ENCODE results near the gene RFC2.
"Not testable (repeated sequence)": the region's sequence is repeated elsewhere in the genome, so short reads cannot be mapped to it uniquely, and the experiment has no call there.

Gene RFC2

GRCh38 chr7:74226633-74227032, 27.6 kb downstream of the RFC2 start:
- in situ Hi-C loops (cut with HindIII; ENCODE audit: low pct_ligation_motif_present, low pct_unique_long_range_greater_than_20kb, low sequenced_read_pairs), result no loop called here
- DNase-seq, result no peak

DNA sequence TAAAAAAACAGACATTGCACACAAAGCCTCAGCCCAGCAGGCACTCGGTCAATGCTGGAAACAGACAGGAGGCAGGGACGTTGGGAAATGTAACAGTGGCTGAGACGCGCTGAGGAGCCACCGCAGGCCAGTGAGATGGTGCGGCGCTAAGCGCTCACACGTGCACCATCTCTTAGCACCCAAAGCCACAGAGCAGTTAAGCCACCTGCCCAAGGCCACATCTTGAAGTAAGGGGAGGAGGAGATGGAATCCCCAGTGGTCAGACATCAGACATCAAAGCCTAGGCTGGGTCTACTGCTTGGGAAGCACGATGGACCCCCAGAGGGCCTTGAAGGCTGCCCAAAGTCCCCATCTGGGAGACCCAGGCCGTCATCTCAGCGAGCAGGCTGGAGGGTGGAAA, 28.8 kb downstream of the RFC2 start:
- DNase-seq, result no peak
- in situ Hi-C loops (cut with HindIII; ENCODE audit: low pct_ligation_motif_present, low pct_unique_long_range_greater_than_20kb, low sequenced_read_pairs), result no loop called here

- DNase-seq; in situ Hi-C loops (cut with HindIII; ENCODE audit: low pct_ligation_motif_present, low pct_unique_long_range_greater_than_20kb, low sequenced_read_pairs): not testable (repeated sequence)
These were observed 29.3 kb downstream of the RFC2 start for GRCh38 chr7:74224907-74225306.

DNA sequence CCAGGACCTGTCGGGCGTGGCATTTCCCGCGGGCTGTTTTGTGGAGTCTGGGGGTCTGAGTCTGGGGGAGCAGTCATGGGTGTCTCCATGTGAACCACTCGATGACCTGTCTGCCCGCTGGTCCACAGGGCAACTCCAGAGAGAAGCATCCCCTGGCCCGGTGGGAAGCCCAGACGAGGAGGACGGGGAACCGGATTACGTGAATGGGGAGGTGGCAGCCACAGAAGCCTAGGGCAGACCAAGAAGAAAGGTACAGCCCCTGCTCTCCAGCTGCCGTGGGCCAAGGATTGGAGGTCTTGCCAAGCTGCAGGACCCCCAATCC, 29.7 kb downstream of the RFC2 start:
- in situ Hi-C loops (cut with HindIII; ENCODE audit: low pct_ligation_motif_present, low pct_unique_long_range_greater_than_20kb, low sequenced_read_pairs), result no loop called here
- no peak for DNase-seq

GRCh38 chr7:74223711-74224510, 30.3 kb downstream of the RFC2 start:
- in situ Hi-C loops (cut with HindIII; ENCODE audit: low pct_ligation_motif_present, low pct_unique_long_range_greater_than_20kb, low sequenced_read_pairs), result no loop called here
- no peak for DNase-seq

GRCh38 chr7:74222851-74223710, 31.1 kb downstream of the RFC2 start:
- in situ Hi-C loops (cut with HindIII; ENCODE audit: low pct_ligation_motif_present, low pct_unique_long_range_greater_than_20kb, low sequenced_read_pairs), result no loop called here
- DNase-seq, result no peak

DNA sequence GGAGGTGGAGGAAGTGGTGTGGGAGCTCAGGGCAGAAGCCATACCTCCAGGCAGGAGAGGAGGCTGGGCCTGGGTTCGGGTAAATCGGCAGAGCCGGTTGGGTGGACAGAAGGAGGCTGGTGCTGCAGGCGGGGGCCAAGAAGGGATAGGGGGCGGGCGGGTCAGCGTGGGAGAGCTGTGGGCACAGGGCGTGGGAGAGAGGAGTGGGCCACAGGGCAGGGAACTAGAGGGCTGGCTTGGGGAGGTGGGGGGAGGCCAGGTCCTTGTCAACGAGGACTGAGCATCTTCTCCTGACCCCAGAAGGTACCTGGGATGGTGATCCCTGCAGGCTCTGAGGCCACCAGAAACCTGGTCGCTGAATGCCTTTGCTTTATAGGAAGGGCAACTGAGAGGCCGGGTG, 32.5 kb downstream of the RFC2 start:
- in situ Hi-C loops (cut with HindIII; ENCODE audit: low pct_ligation_motif_present, low pct_unique_long_range_greater_than_20kb, low sequenced_read_pairs), result no loop called here
- no peak for DNase-seq

DNA sequence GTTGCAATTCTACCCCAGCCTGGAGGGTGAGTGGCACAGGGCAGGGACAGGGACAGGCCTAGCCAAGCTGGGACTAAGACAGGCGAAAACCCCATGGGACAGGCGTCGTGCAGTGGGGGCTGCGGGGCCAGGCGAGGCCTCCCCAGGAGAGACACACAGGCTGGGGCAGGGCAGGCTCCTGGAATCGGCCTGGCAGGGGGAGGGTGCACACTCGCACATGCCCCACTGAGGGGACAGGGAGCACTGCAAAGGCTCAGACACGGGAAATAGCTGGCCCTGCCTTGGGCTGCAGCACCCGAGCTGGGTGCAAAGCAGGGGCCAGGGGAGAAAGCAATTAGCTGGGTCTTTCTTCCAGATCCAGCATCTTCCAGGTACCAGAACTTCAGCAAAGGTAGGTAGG, 34.0 kb downstream of the RFC2 start:
- no peak for DNase-seq
- in situ Hi-C loops (cut with HindIII; ENCODE audit: low pct_ligation_motif_present, low pct_unique_long_range_greater_than_20kb, low sequenced_read_pairs), result no loop called here

DNA sequence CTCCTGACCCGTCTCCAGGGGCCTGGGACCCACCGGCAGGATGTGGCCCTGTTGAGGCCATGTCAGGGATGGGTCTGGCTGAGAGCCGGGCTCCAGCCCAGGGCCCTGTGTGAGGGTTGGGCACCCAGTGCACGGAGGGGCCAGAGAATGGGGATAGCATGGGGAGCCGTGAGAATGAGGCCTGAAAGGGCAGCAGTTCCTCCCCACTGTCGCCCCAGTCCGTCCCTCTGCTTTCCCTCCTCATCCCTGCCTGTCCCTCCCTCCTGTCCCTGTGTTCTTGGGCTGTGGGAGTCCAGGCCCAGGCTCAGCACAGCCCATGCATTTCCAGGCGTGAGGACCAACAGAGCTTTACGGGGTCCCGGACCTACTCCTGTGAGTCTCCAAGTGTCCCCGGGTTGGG, 34.8 kb downstream of the RFC2 start:
- no peak for DNase-seq
- in situ Hi-C loops (cut with HindIII; ENCODE audit: low pct_ligation_motif_present, low pct_unique_long_range_greater_than_20kb, low sequenced_read_pairs), result no loop called here

DNA sequence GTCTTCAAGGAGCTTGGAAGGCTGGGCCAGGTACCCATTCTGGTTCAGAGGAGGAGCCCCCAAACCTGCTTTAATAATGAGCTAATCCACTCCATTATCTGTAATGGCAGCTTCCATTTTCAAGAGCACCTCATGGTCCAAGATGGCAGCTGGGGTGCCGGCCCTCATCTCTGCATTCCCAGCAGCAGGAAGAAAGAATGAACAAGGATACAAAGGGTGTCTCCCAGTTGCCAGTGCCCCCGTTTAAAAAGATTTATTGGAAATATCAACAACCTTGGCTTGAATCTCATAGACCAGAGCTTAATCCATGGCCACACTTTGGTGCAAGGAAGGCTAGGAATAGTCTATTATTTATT, 35.9 kb downstream of the RFC2 start:
- in situ Hi-C loops (cut with HindIII; ENCODE audit: low pct_ligation_motif_present, low pct_unique_long_range_greater_than_20kb, low sequenced_read_pairs), result no loop called here
- no peak for DNase-seq

GRCh38 chr7:74217455-74218342, 36.5 kb downstream of the RFC2 start:
- in situ Hi-C loops (cut with HindIII; ENCODE audit: low pct_ligation_motif_present, low pct_unique_long_range_greater_than_20kb, low sequenced_read_pairs), result no loop called here
- DNase-seq, result no peak

- in situ Hi-C loops (cut with HindIII; ENCODE audit: low pct_ligation_motif_present, low pct_unique_long_range_greater_than_20kb, low sequenced_read_pairs), result no loop called here
- DNase-seq, result no peak
These were observed 37.8 kb downstream of the RFC2 start for GRCh38 chr7:74216361-74216761.

DNA sequence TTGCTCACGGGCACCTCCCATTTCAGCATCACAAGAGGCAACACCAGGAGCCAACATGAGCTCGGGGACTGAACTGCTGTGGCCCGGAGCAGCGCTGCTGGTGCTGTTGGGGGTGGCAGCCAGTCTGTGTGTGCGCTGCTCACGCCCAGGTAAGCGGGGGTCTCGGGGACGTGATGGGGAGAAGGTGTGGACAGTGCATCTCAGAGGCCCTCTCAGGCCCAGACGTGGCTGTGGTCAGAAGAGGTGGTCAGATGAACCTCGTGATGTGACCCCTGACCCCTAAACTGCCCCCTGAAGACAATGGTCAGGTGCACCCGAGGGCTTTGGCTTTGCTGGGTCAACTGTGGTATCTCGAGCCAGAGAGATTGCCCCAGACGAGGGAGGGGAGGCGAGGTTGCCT, 38.3 kb downstream of the RFC2 start:
- DNase-seq, result no peak
- in situ Hi-C loops (cut with HindIII; ENCODE audit: low pct_ligation_motif_present, low pct_unique_long_range_greater_than_20kb, low sequenced_read_pairs), result no loop called here

- in situ Hi-C loops (cut with HindIII; ENCODE audit: low pct_ligation_motif_present, low pct_unique_long_range_greater_than_20kb, low sequenced_read_pairs), result no loop called here
- DNase-seq, result no peak
These were observed 39.2 kb downstream of the RFC2 start for GRCh38 chr7:74214816-74215630.

DNA sequence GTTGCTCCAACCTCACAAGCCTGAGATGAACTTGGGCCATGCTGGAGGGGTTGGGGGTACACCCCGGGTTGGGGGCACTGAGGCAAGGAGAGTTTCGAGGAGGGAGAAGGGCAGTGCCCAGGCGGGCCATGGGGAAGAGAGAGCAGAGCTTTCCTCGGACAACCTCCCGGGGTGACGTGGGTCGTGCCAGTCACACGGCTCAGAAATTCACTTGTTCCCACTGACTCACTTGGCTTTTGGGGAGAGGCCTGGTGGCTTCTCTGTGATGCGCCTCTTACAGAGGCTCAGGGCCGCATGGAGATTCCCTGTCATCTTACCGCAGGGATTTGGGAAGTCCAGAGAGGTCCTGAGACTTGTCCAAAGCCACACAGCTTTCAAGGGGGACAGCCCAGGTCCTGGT, 41.5 kb downstream of the RFC2 start:
- DNase-seq, result no peak

DNA sequence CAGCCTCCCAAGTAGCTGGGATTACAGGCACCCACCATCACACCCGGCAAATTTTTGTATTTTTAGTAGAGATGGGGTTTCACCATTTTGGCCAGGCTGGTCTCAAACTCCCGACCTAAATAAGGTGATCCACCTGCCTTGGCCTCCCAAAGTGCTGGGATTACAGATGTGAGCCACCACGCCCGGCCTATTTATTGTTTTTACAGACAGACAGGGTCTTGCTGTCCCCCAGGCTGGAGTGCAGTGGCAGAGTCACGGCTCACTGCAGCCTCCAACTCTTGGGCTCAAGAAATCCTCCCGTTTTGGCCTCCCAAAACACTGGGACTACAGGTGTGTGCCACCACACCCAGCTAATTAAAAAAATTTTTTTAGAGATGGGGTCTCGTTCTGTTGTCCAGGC, 46.0 kb downstream of the RFC2 start:
- DNase-seq; in situ Hi-C loops (cut with HindIII; ENCODE audit: low pct_ligation_motif_present, low pct_unique_long_range_greater_than_20kb, low sequenced_read_pairs): not testable (repeated sequence)

More for the DNA sequence above, 41.5 kb downstream of the RFC2 start:
- in situ Hi-C loops (cut with HindIII; ENCODE audit: low pct_ligation_motif_present, low pct_unique_long_range_greater_than_20kb, low sequenced_read_pairs), result no loop called here

GRCh38 chr7:74207586-74207985, 46.6 kb downstream of the RFC2 start:
- in situ Hi-C loops (cut with HindIII; ENCODE audit: low pct_ligation_motif_present, low pct_unique_long_range_greater_than_20kb, low sequenced_read_pairs), result no loop called here
- no peak for DNase-seq

DNA sequence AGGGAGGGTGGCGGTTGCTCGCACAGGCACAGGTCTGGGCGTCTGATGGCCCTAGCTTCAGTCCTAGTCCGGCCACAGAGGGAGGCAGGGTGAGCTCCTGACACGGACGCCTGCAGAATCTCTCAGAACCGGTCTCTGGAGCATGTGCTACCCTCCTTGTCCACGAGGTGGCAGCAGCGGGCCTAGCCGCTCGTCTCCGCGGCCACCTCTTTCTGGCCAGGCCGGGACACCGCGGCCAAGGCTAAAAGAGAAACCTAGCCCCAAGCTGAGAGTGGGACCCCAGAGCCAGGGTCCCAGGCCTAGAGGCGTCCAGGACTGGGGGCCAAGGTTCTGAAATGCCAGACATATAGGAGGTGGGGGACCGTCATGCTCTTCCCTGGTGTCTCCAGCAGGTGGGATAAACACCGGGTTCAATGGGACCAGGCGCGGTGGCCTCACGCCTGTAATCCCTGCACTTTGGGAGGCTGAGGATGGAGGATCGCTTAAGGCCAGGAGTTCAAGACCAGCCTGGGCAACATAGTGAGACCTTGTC, 47.5 kb downstream of the RFC2 start:
- in situ Hi-C loops (cut with HindIII; ENCODE audit: low pct_ligation_motif_present, low pct_unique_long_range_greater_than_20kb, low sequenced_read_pairs), result no loop called here
- DNase-seq, result peak; percentile 88
